Right lobe of liver (tissue), 6 donors: ENCODE results near the gene SLITRK3. TPM values are rescaled to one million over a fixed set of nuclear protein-coding genes. Genes with fewer than 3 reads are reported as not detected.

Experiments
- ATAC-seq, 4 donors: fragments of 200-7000 bp; cut with Tn5 transposase; one replicate each; pipeline ENCODE4 v1.9.1; 2020; ENCODE audit warnings: mild to moderate bottlenecking in 4 of 4, moderate library complexity in 4 of 4
- DNase-seq, 3 donors: peaks; one replicate each; pipeline ENCODE4 v3.0.0-alpha.2; 2020
- H3K27ac ChIP-seq, 3 donors: fragments of 200-600 bp; one replicate each; pipeline ENCODE4 v1.8.0; 2022
- H3K27me3 ChIP-seq, 2 donors: fragments of 200-600 bp; one replicate each; pipeline ENCODE4 v1.8.0; 2022
- H3K36me3 ChIP-seq, 4 donors: fragments of 200-600 bp; sonication (generic) in 1 of 4; one replicate each; pipeline versions ENCODE4 v1.5.1 to v1.8.0; 2017 to 2022; ENCODE audit warnings: control low read depth in 1 of 4
- H3K4me1 ChIP-seq, 4 donors: fragments of 200-600 bp; sonication (generic) in 1 of 4; one replicate each; pipeline versions ENCODE4 v1.5.1 to v1.8.0; 2017 to 2022; ENCODE audit warnings: control low read depth in 1 of 4
- H3K4me3 ChIP-seq, 3 donors: fragments of 200-600 bp; one replicate each; pipeline ENCODE4 v1.8.0; 2022
- H3K9me3 ChIP-seq, 4 donors: fragments of 200-600 bp; sonication (generic) in 1 of 4; one replicate each; pipeline versions ENCODE4 v1.5.1 to v1.8.0; 2017 to 2022; ENCODE audit warnings: control low read depth in 1 of 4
- CTCF ChIP-seq, 4 donors: fragments of 200-600 bp in 3 of 4; fragments of 450-650 bp in 1 of 4; IDR thresholded peaks; one replicate each; pipeline versions ENCODE4 v1.5.1 to v1.8.0; 2016 to 2022; ENCODE audit warnings: antibody characterized with exemption in 4 of 4, mild to moderate bottlenecking in 2 of 4
- POLR2A ChIP-seq: fragments of 450-650 bp; IDR thresholded peaks from one replicate; pipeline ENCODE4 v1.6.1; 2017; ENCODE audit warnings: antibody characterized with exemption, mild to moderate bottlenecking
- WGBS: methylation state at CpG from one replicate; pipeline ENCODE4 v1.1.6; 2018; ENCODE audit warnings: low coverage, low lambda C conversion rate; ENCODE audit not compliant: insufficient coverage; ENCODE audit errors: missing lambda C conversion rate; 5-methylcytosine and 5-hydroxymethylcytosine counted together
- intact Hi-C, 2 donors: fragments of 100-400 bp; cut with DNase I; formaldehyde crosslinking; loops; one replicate each; pipeline versions ENCODE4 v1.11.2 to v1.14.1; 2022
- total RNA-seq, 6 experiments: library from RNA; depleted of rRNA in 2 of 6; stranded (reverse); fragments of >200 nt in 2 of 6; fragmentation: NEBNext Ultra II Directional in 3 of 6; extraction: Animal tissue kit (Norgen Biotek cat#: 25700) in 3 of 6; gene quantifications; one replicate each; pipeline versions ENCODE4 v1.1.0 to v1.2.4, GENCODE V29; 2016 to 2023
- donor health status: DM: no; HTN: yes; CAD: no.
- donor health status: DM: no; HTN: no; CAD: no.
- donor health status: DM: no; HTN: no; CAD: no.
- donor health status: DM: no; HTN: yes; CAD: no.
- donor health status: DM: no; HTN: yes; CAD: no.

SLITRK3 gene
- total RNA-seq, 6 experiments from 2014 or later = 0.15 to 10.5 (median 3.6) TPM

DNA sequence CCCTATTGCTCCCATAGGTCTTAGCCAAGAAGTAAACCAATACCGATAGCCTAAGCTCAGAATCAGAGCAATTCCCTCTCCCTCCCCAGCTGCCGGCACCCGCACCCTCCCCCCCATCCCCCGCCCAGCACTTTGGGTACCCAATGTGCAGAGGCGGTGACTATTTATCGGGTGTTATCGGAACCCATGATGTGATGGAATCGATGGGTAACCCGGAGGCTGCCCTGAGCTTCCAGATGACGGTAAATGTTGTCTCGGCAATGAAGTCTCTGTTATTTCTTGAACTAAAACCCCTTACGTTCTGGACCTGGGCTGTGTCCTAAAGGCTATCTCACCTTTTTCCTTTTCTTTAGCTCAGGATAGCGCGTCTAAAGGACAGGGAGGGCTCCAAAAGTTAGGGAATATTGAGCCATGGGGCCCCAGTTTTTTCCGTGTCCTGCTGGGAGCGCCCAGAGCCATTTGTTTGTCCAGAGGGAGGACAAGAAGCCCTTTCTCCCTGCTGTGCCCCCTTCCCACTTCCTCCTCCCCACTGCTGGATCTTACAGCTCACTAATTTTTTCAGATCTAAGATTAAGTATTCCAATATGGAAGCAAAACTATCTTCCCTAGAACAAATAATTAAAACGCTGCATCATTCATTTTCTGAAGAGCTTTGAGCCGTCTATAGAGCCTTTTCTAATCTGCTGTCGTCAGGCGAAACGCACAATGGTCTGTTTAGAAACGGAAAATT, 1.5 kb downstream of the SLITRK3 start:
- Histone ChIP-seq H3K27me3 (peaks cover 0 to 4% of the 10 kb centered on the region in 2 donors), H3K4me3 (peak overlapping the region; percentile 0 to 61 (median 54)), H3K36me3 (no peaks in the 10 kb centered on the region), H3K27ac (no peak overlapping the region), H3K9me3 (no peaks in the 10 kb centered on the region), H3K4me1 (peaks cover 0 to 13% (median 0%) of the 10 kb centered on the region in 4 donors)
- TF ChIP-seq POLR2A (no peak), CTCF (IDR thresholded peaks at IDR 0.05) (no peak)
- intact Hi-C loops = no loop called here
- DNase-seq = no peak
- peak in 1 of 4 donors; percentile 19 for ATAC-seq
- 6% methylated on average over 22 of the region's 22 CpGs for WGBS

DNA sequence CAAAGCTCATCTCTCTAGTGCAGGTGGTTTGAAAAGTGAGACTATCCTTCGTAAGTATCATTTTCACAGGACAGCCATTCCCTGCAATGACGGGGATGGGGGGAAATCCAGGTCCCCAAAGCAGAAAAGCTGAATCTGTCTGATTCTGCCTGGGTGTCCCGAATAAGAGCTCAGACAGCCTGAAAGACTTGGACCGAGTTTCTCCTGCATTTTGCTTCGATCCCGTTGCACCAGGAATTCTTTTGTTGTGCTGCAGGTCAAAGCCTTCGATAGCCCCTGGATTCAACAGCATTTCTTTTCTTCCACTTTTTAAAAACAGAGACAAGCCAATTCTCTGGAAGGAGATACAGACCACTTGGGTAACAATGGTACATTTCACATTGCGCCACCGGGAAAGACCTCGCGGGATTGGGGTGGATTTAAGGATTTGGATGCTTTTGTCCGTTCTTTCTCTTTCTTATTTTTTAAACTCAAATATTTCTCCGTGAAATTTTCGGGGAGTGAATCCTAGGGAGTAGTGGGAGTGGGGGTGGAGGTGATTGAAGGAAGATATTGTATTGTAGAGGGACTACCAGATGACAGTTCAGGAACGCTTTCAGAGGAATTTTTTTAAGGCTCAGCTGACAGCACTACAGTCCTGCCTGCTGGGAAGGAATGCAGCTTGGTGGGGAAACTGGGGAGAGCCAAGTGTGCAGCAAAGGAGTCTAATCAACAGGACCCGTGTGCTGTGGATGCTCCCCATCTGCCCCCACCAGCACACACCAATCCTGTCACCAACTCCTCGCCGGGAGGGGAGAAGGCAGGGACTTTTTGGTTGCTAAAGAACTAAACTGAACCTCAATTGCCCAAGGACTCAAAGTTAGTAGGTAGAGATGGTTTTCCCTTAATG, 2.6 kb downstream of the SLITRK3 start:
- Histone ChIP-seq H3K36me3 (no peaks in the 10 kb centered on the region), H3K27ac (no peak overlapping the region), H3K4me1 (peaks cover 0 to 13% (median 0%) of the 10 kb centered on the region in 4 donors), H3K27me3 (peaks cover 0 to 4% of the 10 kb centered on the region in 2 donors), H3K4me3 (peak overlapping the region in 2 of 3 donors; percentile 1 to 61), H3K9me3 (no peaks in the 10 kb centered on the region)
- ATAC-seq (no peak), DNase-seq (no peak)
- intact Hi-C loops = no loop called here
- no peak for TF ChIP-seq CTCF (IDR thresholded peaks at IDR 0.05)
- no peak for TF ChIP-seq POLR2A
- 2% methylated on average over 17 of the region's 18 CpGs for WGBS

DNA sequence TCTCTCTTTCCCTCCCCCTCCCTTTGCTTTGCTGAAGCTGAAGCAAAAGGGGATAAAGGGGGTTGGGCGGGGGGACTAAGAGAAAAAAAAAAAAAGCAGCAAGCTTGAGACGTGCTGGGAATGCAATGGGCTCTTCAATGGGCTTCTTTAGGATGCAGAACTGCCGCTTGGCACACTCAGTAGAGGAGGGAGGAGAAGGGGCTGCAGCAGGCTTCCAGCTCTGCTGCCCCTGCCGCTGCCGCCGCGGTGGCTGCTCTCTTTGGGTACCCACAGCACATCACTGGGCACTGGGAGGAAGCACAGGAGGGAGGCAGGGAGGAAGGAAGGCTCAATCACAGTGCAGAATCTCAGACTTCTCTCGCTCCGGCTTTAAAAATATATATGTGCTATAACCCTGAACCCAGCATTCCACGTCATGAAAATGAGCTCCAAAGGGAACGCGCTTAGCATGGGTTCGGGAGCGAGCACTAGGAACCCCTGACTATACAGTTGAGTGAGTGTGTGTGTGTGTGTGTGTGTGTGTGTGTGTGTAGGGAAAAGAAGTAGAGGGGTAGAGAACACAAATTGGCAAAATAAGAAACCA, 3.5 kb downstream of the SLITRK3 start:
- H3K36me3 ChIP-seq = no peaks in the 10 kb centered on the region
- H3K9me3 ChIP-seq = no peaks in the 10 kb centered on the region
- peaks cover 0 to 13% (median 0%) of the 10 kb centered on the region in 4 donors for H3K4me1 ChIP-seq
- ATAC-seq (no peak), DNase-seq (peak in 1 of 3 donors; percentile 33)
- 10% methylated on average over 11 of the region's 14 CpGs for WGBS
- no peak for TF ChIP-seq POLR2A
- no peak for TF ChIP-seq CTCF (IDR thresholded peaks at IDR 0.05)
- intact Hi-C loops = no loop called here
- no peak overlapping the region for H3K4me3 ChIP-seq
- no peak overlapping the region for H3K27ac ChIP-seq
- H3K27me3 ChIP-seq = peaks cover 0 to 4% of the 10 kb centered on the region in 2 donors

- no peaks in the 10 kb centered on the region for H3K36me3 ChIP-seq
- DNase-seq (no peak), ATAC-seq (no peak)
- TF ChIP-seq CTCF (IDR thresholded peaks at IDR 0.05) = no peak
- TF ChIP-seq POLR2A = no peak
- intact Hi-C loops = no loop called here
- no peak overlapping the region for H3K27ac ChIP-seq
- no peak overlapping the region for H3K4me3 ChIP-seq
- WGBS = 46% methylated on average over 3 of the region's 3 CpGs
- no peaks in the 10 kb centered on the region for H3K9me3 ChIP-seq
- H3K4me1 ChIP-seq = peaks cover 0 to 13% (median 0%) of the 10 kb centered on the region in 4 donors
- peaks cover 0 to 4% of the 10 kb centered on the region in 2 donors for H3K27me3 ChIP-seq
Observed at GRCh38 chr3:165191491-165191890, 4.7 kb downstream of the SLITRK3 start.
